IMR-90 (cell line): ENCODE measurements around the gene USO1. TPM values are rescaled to one million over a fixed set of nuclear protein-coding genes. Genes with fewer than 3 reads are reported as not detected.

Experiments
- ATAC-seq: fragments of 200-7000 bp; cut with Tn5 transposase; 2 replicates; pipeline ENCODE4 v1.9.1; 2020; ENCODE audit warnings: low read depth, mild to moderate bottlenecking, moderate library complexity
- BruUV-seq: library from RNA; stranded (reverse); fragments of 400-500 nt; replicated peaks from 2 replicates; lab custom pipeline; 2021; lab: Mats Ljungman, UMichigan
- CTCF ChIA-PET: fragments of 300-600 bp; formaldehyde crosslinking; extraction: SDS; loops from one replicate; lab custom pipeline; 2021; ENCODE audit warnings: antibody characterized with exemption; lab: Yijun Ruan, JAX
- POLR2A ChIA-PET: fragments of 300-600 bp; sonication (Branson Sonifier 250); formaldehyde crosslinking; loops from one replicate; lab custom pipeline; 2022; ENCODE audit warnings: antibody characterized with exemption; ENCODE audit not compliant: unreplicated experiment; lab: Charles Lee
- DNase-seq: peaks from one replicate; pipeline ENCODE4 v3.0.0; 2013
- H2AFZ ChIP-seq: replicated peaks from 2 replicates; pipeline ENCODE3; 2013; ENCODE audit warnings: low read length, mild to moderate bottlenecking; ENCODE audit not compliant: poor library complexity
- H2AK5ac ChIP-seq: 2 replicates; pipeline ENCODE4 v1.6.1; 2013; ENCODE audit warnings: low read depth, low read length, inconsistent platforms
- H2AK9ac ChIP-seq: replicated peaks from 2 replicates; pipeline ENCODE3; 2013; ENCODE audit warnings: mild to moderate bottlenecking, low read depth, low read length, moderate library complexity; ENCODE audit not compliant: poor library complexity
- H2BK120ac ChIP-seq: 2 replicates; pipeline ENCODE4 v1.6.1; 2013; ENCODE audit warnings: low read depth, low read length, inconsistent platforms
- H2BK15ac ChIP-seq: 3 replicates; pipeline ENCODE4 v1.6.1; 2013; ENCODE audit warnings: low read depth, low read length, inconsistent platforms
- H2BK20ac ChIP-seq: 2 replicates; pipeline ENCODE4 v1.6.1; 2013; ENCODE audit warnings: low read depth, mild to moderate bottlenecking, inconsistent platforms, low read length, moderate library complexity
- H2BK5ac ChIP-seq: 2 replicates; pipeline ENCODE4 v1.6.1; 2013; ENCODE audit warnings: mild to moderate bottlenecking, low read depth, low read length, inconsistent platforms; ENCODE audit not compliant: poor library complexity, severe bottlenecking
- H3K14ac ChIP-seq: replicated peaks from 2 replicates; pipeline ENCODE4 v1.6.1; 2013; ENCODE audit warnings: low read depth, low read length, inconsistent platforms
- H3K18ac ChIP-seq: 2 replicates; pipeline ENCODE4 v1.6.1; 2013; ENCODE audit warnings: low read depth, low read length, control low read depth
- H3K23ac ChIP-seq: 2 replicates; pipeline ENCODE4 v1.6.1; 2013; ENCODE audit warnings: low read depth, low read length, inconsistent platforms
- H3K27ac ChIP-seq: 2 replicates; pipeline ENCODE4 v1.5.1; 2013; ENCODE audit warnings: mild to moderate bottlenecking, control low read depth, low read length; ENCODE audit not compliant: insufficient read depth
- H3K27me3 ChIP-seq: 2 replicates; pipeline ENCODE4 v1.6.1; 2013; ENCODE audit warnings: low read length; ENCODE audit not compliant: control insufficient read depth, insufficient read depth
- H3K36me3 ChIP-seq: 2 replicates; pipeline ENCODE4 v1.6.1; 2013; ENCODE audit warnings: low read length, mixed read lengths; ENCODE audit not compliant: control insufficient read depth, insufficient read depth
- H3K4ac ChIP-seq: 2 replicates; pipeline ENCODE4 v1.6.1; 2013; ENCODE audit warnings: low read depth, low read length, inconsistent platforms
- H3K4me1 ChIP-seq: 2 replicates; pipeline ENCODE4 v1.6.1; 2013; ENCODE audit warnings: low read length, mixed read lengths; ENCODE audit not compliant: control insufficient read depth, insufficient read depth
- H3K4me2 ChIP-seq: 2 replicates; pipeline ENCODE4 v1.6.1; 2013; ENCODE audit warnings: low read depth, mild to moderate bottlenecking, control low read depth, low read length, moderate library complexity
- H3K4me3 ChIP-seq: 2 replicates; pipeline ENCODE4 v1.5.1; 2013; ENCODE audit warnings: low read depth, mild to moderate bottlenecking, control low read depth, low read length, moderate library complexity; ENCODE audit not compliant: insufficient read depth
- H3K56ac ChIP-seq: 2 replicates; pipeline ENCODE4 v1.6.1; 2013; ENCODE audit warnings: low read length, inconsistent platforms; ENCODE audit not compliant: insufficient read depth; ENCODE audit errors: extremely low read depth
- H3K79me1 ChIP-seq, 2 experiments: 2 replicates each; pipeline ENCODE4 v1.6.1; 2013; ENCODE audit warnings: low read length in 2 of 2, inconsistent platforms in 1 of 2, low read depth in 1 of 2
- H3K9ac ChIP-seq: 2 replicates; pipeline ENCODE4 v1.6.1; 2013; ENCODE audit warnings: low read depth, low read length, control low read depth
- H3K9me1 ChIP-seq: 2 replicates; pipeline ENCODE4 v1.6.1; 2013; ENCODE audit warnings: low read length, inconsistent platforms; ENCODE audit not compliant: insufficient read depth
- H3K9me3 ChIP-seq: 2 replicates; pipeline ENCODE4 v1.6.1; 2013; ENCODE audit warnings: low read length; ENCODE audit not compliant: control insufficient read depth, insufficient read depth
- H4K20me1 ChIP-seq: 2 replicates; pipeline ENCODE4 v1.6.1; 2013; ENCODE audit warnings: low read length, inconsistent platforms; ENCODE audit not compliant: insufficient read depth
- H4K5ac ChIP-seq: 2 replicates; pipeline ENCODE4 v1.6.1; 2013; ENCODE audit warnings: mild to moderate bottlenecking, low read depth, low read length, control low read depth
- H4K8ac ChIP-seq, 2 experiments: 2 replicates each; pipeline ENCODE4 v1.6.1; 2013; ENCODE audit warnings: low read depth in 2 of 2, low read length in 2 of 2, control low read depth in 1 of 2, inconsistent platforms in 1 of 2
- H4K91ac ChIP-seq: 2 replicates; pipeline ENCODE4 v1.6.1; 2013; ENCODE audit warnings: low read depth, low read length, inconsistent platforms; ENCODE audit not compliant: insufficient read depth
- BHLHE40 ChIP-seq: fragments of 150-350 bp; IDR thresholded peaks from 2 replicates; pipeline ENCODE4 v1.6.1; 2016; ENCODE audit warnings: mild to moderate bottlenecking, low read depth, low read length
- CEBPB ChIP-seq: IDR thresholded peaks from 2 replicates; pipeline ENCODE4 v1.6.1; 2012; ENCODE audit warnings: low read depth, low read length, improper control_type of control experiment
- CHD1 ChIP-seq: IDR thresholded peaks from 2 replicates; pipeline ENCODE4 v1.6.1; 2012; ENCODE audit warnings: low read depth, low read length, improper control_type of control experiment
- CTCF ChIP-seq: conservative IDR thresholded peaks from 2 replicates; pipeline ENCODE4 v1.5.1; 2012; ENCODE audit warnings: mild to moderate bottlenecking, low read depth, low read length, improper control_type of control experiment
- FOS ChIP-seq: fragments of 150-350 bp; IDR thresholded peaks from 2 replicates; pipeline ENCODE4 v1.6.1; 2016; ENCODE audit warnings: low read depth, low read length
- MAFK ChIP-seq: IDR thresholded peaks from 2 replicates; pipeline ENCODE4 v1.6.1; 2012; ENCODE audit warnings: low read depth, low read length, improper control_type of control experiment
- MAZ ChIP-seq: IDR thresholded peaks from 2 replicates; pipeline ENCODE4 v1.6.1; 2012; ENCODE audit warnings: low read depth, mild to moderate bottlenecking, low read length, improper control_type of control experiment, moderate library complexity, borderline replicate concordance
- MXI1 ChIP-seq: IDR thresholded peaks from 2 replicates; pipeline ENCODE4 v1.6.1; 2012; ENCODE audit warnings: low read depth, mild to moderate bottlenecking, low read length, moderate library complexity, borderline replicate concordance
- NFE2L2 ChIP-seq: fragments of 150-350 bp; IDR thresholded peaks from 2 replicates; pipeline ENCODE4 v1.6.1; 2016; ENCODE audit warnings: low read depth, mild to moderate bottlenecking, low read length
- POLR2A ChIP-seq: IDR thresholded peaks from 2 replicates; pipeline ENCODE4 v1.6.1; 2012; ENCODE audit warnings: mild to moderate bottlenecking, low read depth, low read length
- RAD21 ChIP-seq: IDR thresholded peaks from 2 replicates; pipeline ENCODE4 v1.6.1; 2012; ENCODE audit warnings: low read length, improper control_type of control experiment
- RCOR1 ChIP-seq: IDR thresholded peaks from 2 replicates; pipeline ENCODE4 v1.6.1; 2012; ENCODE audit warnings: mild to moderate bottlenecking, low read length, improper control_type of control experiment; ENCODE audit not compliant: insufficient replicate concordance
- RFX5 ChIP-seq: IDR thresholded peaks from 2 replicates; pipeline ENCODE4 v1.8.0; 2012; ENCODE audit warnings: low read depth, mild to moderate bottlenecking, low read length, moderate library complexity
- SMC3 ChIP-seq: fragments of 150-350 bp; IDR thresholded peaks from 2 replicates; pipeline ENCODE4 v1.6.1; 2016; ENCODE audit warnings: low read depth, mild to moderate bottlenecking, antibody characterized with exemption, low read length, moderate library complexity
- USF2 ChIP-seq: fragments of 150-350 bp; IDR thresholded peaks from 2 replicates; pipeline ENCODE4 v1.6.1; 2017; ENCODE audit warnings: mild to moderate bottlenecking, antibody characterized with exemption, low read length, low read depth
- WGBS, 2 experiments: methylation state at CpG; one replicate each; pipeline versions ENCODE4 v1.1.5 to v1.1.7; 2013; ENCODE audit warnings: missing lambda C conversion rate in 2 of 2; ENCODE audit not compliant: insufficient read length in 1 of 2; ENCODE audit errors: extremely low coverage in 2 of 2; 5-methylcytosine and 5-hydroxymethylcytosine counted together
- dilution Hi-C: fragments of 300-500 bp; cut with HindIII; formaldehyde crosslinking; loops from one replicate; pipeline ENCODE4 v1.14.3; 2018; ENCODE audit warnings: low sequenced_read_pairs; ENCODE audit not compliant: unreplicated experiment
- in situ Hi-C: fragments of 300-500 bp; cut with MboI; formaldehyde crosslinking; loops from 3 replicates; pipeline ENCODE4 v1.14.3; 2019; ENCODE audit warnings: low sequenced_read_pairs, inconsistent platforms, mixed read lengths
- intact Hi-C: fragments of 100-400 bp; cut with micrococcal nuclease; formaldehyde crosslinking; loops from 2 replicates; pipeline ENCODE4 v1.10.0; 2022
- polyA plus RNA-seq, 3 experiments: library from polyadenylated mRNA; depleted of rRNA; stranded (reverse); fragments of >200 nt; gene quantifications; 2 replicates each; pipeline ENCODE4 v1.2.3, GENCODE V29; 2012; ENCODE audit warnings: low replicate concordance in 1 of 3
- total RNA-seq: library from RNA; depleted of rRNA; stranded (reverse); fragments of >200 nt; gene quantifications from 2 replicates; pipeline ENCODE4 v1.2.3, GENCODE V29; 2012
- TF ChIP-seq, protein P1 (sequence below): fragments of 150-350 bp; IDR thresholded peaks from 2 replicates; pipeline ENCODE4 v1.6.1; 2016; ENCODE audit warnings: low read depth, mild to moderate bottlenecking, low read length, moderate library complexity, borderline replicate concordance

Gene USO1
- total and polyA plus RNA-seq, 2 of the 4 experiments (the other 2 are of a cell fraction): 63.7 to 121 TPM

DNA sequence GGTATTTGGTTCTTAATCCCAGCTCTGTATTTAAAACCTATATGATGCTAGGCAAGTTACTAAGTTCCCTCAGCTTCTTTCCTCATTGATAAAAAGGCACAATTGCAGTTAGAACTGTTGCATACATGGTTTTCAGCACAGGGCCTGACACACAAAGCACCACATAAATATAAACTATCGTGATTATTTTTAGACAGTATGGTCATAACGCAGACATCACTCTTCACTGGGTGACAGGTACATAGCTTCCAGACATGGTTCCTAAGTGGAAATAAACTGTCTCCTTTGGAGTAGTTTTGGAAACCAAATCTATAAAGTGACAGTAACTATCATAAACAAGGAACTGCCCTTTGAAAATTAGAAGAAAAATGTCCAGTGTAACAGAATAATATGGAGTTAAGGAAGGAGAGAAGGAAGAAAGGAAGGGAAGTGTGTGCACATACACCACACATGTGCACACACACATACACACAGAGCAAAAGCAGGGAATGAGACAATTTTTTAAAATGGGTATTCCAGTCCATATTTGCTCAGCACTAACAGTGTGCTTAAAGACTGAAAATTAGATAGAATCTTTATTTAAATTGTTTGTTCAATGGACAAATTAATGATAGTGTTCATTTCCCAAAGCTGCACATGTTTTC is 38.7 kb upstream of the USO1 start:
- Histone ChIP-seq H2BK15ac (no peak overlapping the region), H4K20me1 (no peaks in the 10 kb centered on the region), H3K4me3 (no peak overlapping the region), H4K5ac (no peak overlapping the region), H3K4ac (no peak overlapping the region), H4K91ac (no peak overlapping the region), H2AFZ (no peak overlapping the region), H2BK120ac (no peak overlapping the region), H3K4me2 (no peak overlapping the region), H2AK9ac (no peak overlapping the region), H3K36me3 (no peaks in the 10 kb centered on the region), H3K4me1 (0 out of 2 replicates have a peak, but pooled peaks cover 2% of the 10 kb centered on the region), H3K14ac (no peak overlapping the region), H3K23ac (no peak overlapping the region), H3K79me1 (no peaks in the 10 kb centered on the region; a peak in 1 of 4 replicates), H3K56ac (no peak overlapping the region), H3K9ac (no peak overlapping the region), H3K18ac (no peak overlapping the region), H2AK5ac (no peak overlapping the region), H3K27me3 (no peaks in the 10 kb centered on the region), H2BK5ac (no peak overlapping the region), H4K8ac (no peak overlapping the region), H3K9me1 (peaks cover 4% of the 10 kb centered on the region; the same call in 1 of the 2 replicates), H3K9me3 (no peaks in the 10 kb centered on the region), H2BK20ac (no peak overlapping the region), H3K27ac (no peak overlapping the region)
- in situ Hi-C loops (no loop called here), intact Hi-C loops (no loop called here), dilution Hi-C loops (no loop called here)
- ChIA-PET POLR2A (interaction anchor here (0.5 kb wide), 1 partner anchor 61 kb away, joined by 3 read pairs; no protein-coding TSS in a partner anchor), CTCF (interaction anchor here (0.6 kb wide), 1 partner anchor 17 kb away, joined by 3 read pairs; no protein-coding TSS in a partner anchor)
- no CpG with 5 or more reads among the region's 2 CpGs for WGBS, 2 experiments
- ATAC-seq (no peak), DNase-seq (no peak)
- TF ChIP-seq POLR2A (no peak), SMC3 (no peak), CHD1 (no peak), MXI1 (no peak), USF2 (no peak), FOS (no peak), MAZ (no peak), NFE2L2 (no peak), BHLHE40 (no peak), RCOR1 (no peak), RAD21 (no peak), CEBPB (no peak), MAFK (no peak), CTCF (no peak), RFX5 (no peak)
- TF ChIP-seq, protein P1, sequence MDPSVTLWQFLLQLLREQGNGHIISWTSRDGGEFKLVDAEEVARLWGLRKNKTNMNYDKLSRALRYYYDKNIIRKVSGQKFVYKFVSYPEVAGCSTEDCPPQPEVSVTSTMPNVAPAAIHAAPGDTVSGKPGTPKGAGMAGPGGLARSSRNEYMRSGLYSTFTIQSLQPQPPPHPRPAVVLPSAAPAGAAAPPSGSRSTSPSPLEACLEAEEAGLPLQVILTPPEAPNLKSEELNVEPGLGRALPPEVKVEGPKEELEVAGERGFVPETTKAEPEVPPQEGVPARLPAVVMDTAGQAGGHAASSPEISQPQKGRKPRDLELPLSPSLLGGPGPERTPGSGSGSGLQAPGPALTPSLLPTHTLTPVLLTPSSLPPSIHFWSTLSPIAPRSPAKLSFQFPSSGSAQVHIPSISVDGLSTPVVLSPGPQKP: no peak
- BruUV-seq: no TSS peak
